Rectal smooth muscle tissue (tissue), 1 donor: ENCODE results near the gene TSC2.
"Not testable (repeated sequence)": the region's sequence is repeated elsewhere in the genome, so short reads cannot be mapped to it uniquely, and the experiment has no call there.

ENCODE experiments used
- H3K27ac ChIP-seq: one replicate; pipeline ENCODE4 v1.7.0; 2013; ENCODE audit warnings: low read depth, low read length, inconsistent platforms
- H3K27me3 ChIP-seq: one replicate; pipeline ENCODE4 v1.7.0; 2013; ENCODE audit warnings: low read length; ENCODE audit not compliant: control insufficient read depth, insufficient read depth
- H3K36me3 ChIP-seq: one replicate; pipeline ENCODE4 v1.7.0; 2013; ENCODE audit warnings: low read length; ENCODE audit not compliant: control insufficient read depth, insufficient read depth
- H3K4me1 ChIP-seq: one replicate; pipeline ENCODE4 v1.7.0; 2013; ENCODE audit warnings: low read length; ENCODE audit not compliant: control insufficient read depth, insufficient read depth
- H3K4me3 ChIP-seq: one replicate; pipeline ENCODE4 v1.7.0; 2013; ENCODE audit warnings: low read length
- H3K9ac ChIP-seq: one replicate; pipeline ENCODE4 v1.7.0; 2013; ENCODE audit warnings: low read length

Gene TSC2

GRCh38 chr16:2124694-2125444 lies 77.1 kb downstream of the TSC2 start:
- Histone ChIP-seq H3K9ac (peak overlapping the region; percentile 21), H3K27ac (peak overlapping the region; percentile 98), H3K4me1 (peaks cover 40% of the 10 kb centered on the region), H3K4me3 (peak overlapping the region; percentile 41)
- H3K36me3 ChIP-seq, H3K27me3 ChIP-seq: not testable (repeated sequence)

DNA sequence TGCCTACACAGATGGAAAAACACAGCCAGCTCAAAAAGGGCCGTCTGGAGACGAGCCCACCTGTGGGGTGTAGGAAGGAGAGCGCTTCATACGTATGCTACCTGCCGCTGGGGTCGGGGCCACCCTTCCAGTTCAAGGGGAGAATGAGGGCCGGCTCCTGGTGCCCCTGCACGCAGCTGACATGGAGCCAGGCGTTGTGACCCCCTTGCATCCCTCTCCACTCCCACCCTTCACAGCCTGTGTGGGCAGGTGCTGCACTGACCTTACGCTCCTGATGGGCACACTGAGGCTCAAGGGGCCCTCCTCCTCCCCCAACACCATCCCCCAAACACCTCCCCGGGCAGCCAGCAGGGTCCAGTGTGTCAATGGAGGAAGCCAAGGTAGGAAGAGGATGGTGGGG lies 77.8 kb downstream of the TSC2 start:
- peak overlapping the region; percentile 21 for H3K9ac ChIP-seq
- H3K4me1 ChIP-seq: peaks cover 40% of the 10 kb centered on the region
- peak overlapping the region; percentile 98 for H3K27ac ChIP-seq

GRCh38 chr16:2126161-2126743 lies 78.5 kb downstream of the TSC2 start:
- Histone ChIP-seq H3K4me1 (peaks cover 40% of the 10 kb centered on the region), H3K27ac (peak overlapping the region; percentile 98), H3K4me3 (peak overlapping the region; percentile 27)
- not testable (repeated sequence) for H3K36me3 ChIP-seq, H3K9ac ChIP-seq, H3K27me3 ChIP-seq

More for the DNA sequence above, 77.8 kb downstream of the TSC2 start:
- H3K4me3 ChIP-seq: peak overlapping the region; percentile 41
- not testable (repeated sequence) for H3K27me3 ChIP-seq, H3K36me3 ChIP-seq

- Histone ChIP-seq H3K27ac (peak overlapping the region; percentile 98), H3K4me1 (peaks cover 37% of the 10 kb centered on the region), H3K4me3 (peak overlapping the region; percentile 51)
- H3K36me3 ChIP-seq, H3K9ac ChIP-seq, H3K27me3 ChIP-seq: not testable (repeated sequence)
These were observed 79.3 kb downstream of the TSC2 start for GRCh38 chr16:2126928-2127556.

GRCh38 chr16:2127630-2128280 lies 80.0 kb downstream of the TSC2 start:
- not testable (repeated sequence) for H3K9ac ChIP-seq, H3K36me3 ChIP-seq, H3K27me3 ChIP-seq, H3K4me3 ChIP-seq
- H3K4me1 ChIP-seq: peaks cover 31% of the 10 kb centered on the region
- H3K27ac ChIP-seq: peak overlapping the region; percentile 98

GRCh38 chr16:2129251-2129650 lies 81.5 kb downstream of the TSC2 start:
- peak overlapping the region; percentile 51 for H3K27ac ChIP-seq
- not testable (repeated sequence) for H3K36me3 ChIP-seq, H3K27me3 ChIP-seq, H3K4me3 ChIP-seq, H3K9ac ChIP-seq
- H3K4me1 ChIP-seq: peaks cover 21% of the 10 kb centered on the region

DNA sequence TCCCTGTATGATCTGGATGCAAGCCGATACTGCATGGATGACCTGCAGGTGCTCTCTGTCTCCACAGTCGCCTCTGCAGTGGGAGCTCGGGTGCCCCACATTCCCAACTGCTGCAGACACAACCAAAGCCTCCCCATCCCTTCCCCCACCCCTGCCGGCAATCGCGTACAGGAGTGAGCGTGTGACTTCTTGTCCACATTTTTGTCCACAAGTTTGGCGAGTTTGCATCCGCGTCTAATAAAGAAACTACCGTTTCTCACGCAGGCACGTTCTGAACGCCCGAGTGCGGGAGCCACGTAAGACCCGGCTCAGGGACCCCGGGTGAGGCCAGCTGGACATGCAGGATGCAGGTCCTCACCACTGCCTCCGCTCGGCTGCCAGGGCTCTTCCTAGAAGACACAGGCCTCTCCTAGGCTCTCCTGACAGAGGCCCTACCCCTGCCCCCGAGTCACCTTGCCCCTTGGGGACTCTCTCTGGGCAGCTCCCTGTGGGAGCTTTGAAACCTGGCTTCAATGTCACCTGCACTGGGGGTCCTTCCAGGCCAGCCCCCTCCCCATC lies 82.2 kb downstream of the TSC2 start:
- not testable (repeated sequence) for H3K4me3 ChIP-seq, H3K36me3 ChIP-seq, H3K27me3 ChIP-seq, H3K9ac ChIP-seq
- peaks cover 21% of the 10 kb centered on the region for H3K4me1 ChIP-seq
- H3K27ac ChIP-seq: peak overlapping the region; percentile 40

DNA sequence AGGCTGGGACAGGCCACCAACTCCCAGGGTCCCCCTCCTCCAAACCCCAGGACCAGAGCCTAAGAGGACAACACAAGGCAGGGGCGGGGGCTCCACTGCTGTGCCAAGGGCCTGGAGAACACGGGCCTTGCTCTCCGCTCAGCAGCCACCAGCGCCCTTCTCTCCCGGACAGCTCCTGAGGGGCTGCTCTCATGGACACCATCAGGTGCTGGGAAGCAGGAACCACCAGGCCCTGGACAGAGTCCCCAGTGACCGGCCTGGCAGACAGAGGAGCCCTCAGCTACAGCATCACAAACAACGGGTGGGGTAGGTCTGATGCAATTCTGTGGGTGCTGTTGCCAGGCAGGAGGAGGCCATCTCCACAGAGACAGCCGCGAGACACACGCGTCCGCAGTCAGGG lies 86.0 kb downstream of the TSC2 start:
- H3K36me3 ChIP-seq, H3K4me1 ChIP-seq, H3K4me3 ChIP-seq, H3K27me3 ChIP-seq, H3K9ac ChIP-seq: not testable (repeated sequence)
- H3K27ac ChIP-seq: peak overlapping the region; percentile 40

DNA sequence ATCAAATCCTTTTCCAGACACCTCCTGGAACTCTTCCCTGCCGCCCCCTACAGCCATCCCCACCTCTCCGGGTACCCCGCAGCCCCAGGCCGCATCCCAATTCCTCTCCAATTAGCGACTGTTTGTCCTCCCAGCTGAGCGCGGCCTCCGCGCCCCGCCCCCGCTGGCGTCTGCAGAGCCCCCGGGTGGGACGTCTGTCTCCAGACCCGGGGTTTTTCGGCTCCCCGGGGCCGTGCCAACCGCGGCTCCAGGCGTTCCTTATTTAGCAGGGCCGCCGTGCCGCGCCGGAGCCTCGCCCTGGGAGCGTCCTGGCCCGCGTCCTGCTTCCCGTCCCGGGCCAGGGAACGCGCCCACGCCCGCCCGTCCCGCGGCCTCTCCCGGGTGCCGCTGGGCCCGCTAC lies 87.3 kb downstream of the TSC2 start:
- H3K36me3 ChIP-seq, H3K9ac ChIP-seq, H3K27me3 ChIP-seq, H3K4me1 ChIP-seq: not testable (repeated sequence)
- peak overlapping the region; percentile 59 for H3K4me3 ChIP-seq
- H3K27ac ChIP-seq: peak overlapping the region; percentile 58

- not testable (repeated sequence) for H3K4me1 ChIP-seq, H3K36me3 ChIP-seq, H3K27me3 ChIP-seq, H3K9ac ChIP-seq
- peak within 1 kb of the TSS; percentile 59 for H3K4me3 ChIP-seq
- peak within 1 kb of the TSS; percentile 66 for H3K27ac ChIP-seq
These were observed 88.1 kb downstream of the TSC2 start, which contains the start of gene PKD1 for GRCh38 chr16:2135770-2136490. TSS of gene PKD1 (minus strand) at chr16:2135898. CDS start at chr16:2135689, 209 bp downstream.
